A673 (cell line): ENCODE measurements around the gene RASGEF1C. TPM values are rescaled to one million over a fixed set of nuclear protein-coding genes. Genes with fewer than 3 reads are reported as not detected.

ENCODE experiments used
- BruUV-seq: library from RNA; stranded (reverse); fragments of 400-500 nt; replicated peaks from 2 replicates; lab custom pipeline; 2021; lab: Mats Ljungman, UMichigan
- CTCF ChIA-PET: fragments of 300-600 bp; sonication (Branson Sonifier 250); formaldehyde crosslinking; loops from one replicate; lab custom pipeline; 2022; ENCODE audit warnings: antibody characterized with exemption; lab: Charles Lee
- POLR2A ChIA-PET: fragments of 300-600 bp; sonication (Branson Sonifier 250); formaldehyde crosslinking; loops from one replicate; lab custom pipeline; 2022; ENCODE audit warnings: antibody characterized with exemption; ENCODE audit not compliant: low non-redundant PET; lab: Charles Lee
- DNase-seq: peaks from one replicate; pipeline ENCODE4 v3.0.0-alpha.2; 2015; ENCODE audit warnings: low spot score
- H3K27ac ChIP-seq: fragments of 200-600 bp; sonication (generic); 2 replicates; pipeline ENCODE4 v1.5.1; 2016; ENCODE audit warnings: mixed run types, low read depth, mild to moderate bottlenecking, mixed read lengths, antibody characterized with exemption, low read length; ENCODE audit not compliant: poor library complexity, severe bottlenecking
- H3K27me3 ChIP-seq: fragments of 200-600 bp; sonication (generic); replicated peaks from 2 replicates; pipeline ENCODE4 v1.6.1; 2017; ENCODE audit warnings: mixed run types, low read depth, mild to moderate bottlenecking, mixed read lengths, antibody characterized with exemption, low read length; ENCODE audit not compliant: insufficient read depth, poor library complexity
- H3K36me3 ChIP-seq: fragments of 200-600 bp; sonication (generic); 2 replicates; pipeline ENCODE4 v1.6.1; 2016; ENCODE audit warnings: mixed run types, mild to moderate bottlenecking, mixed read lengths, antibody characterized with exemption, low read length; ENCODE audit not compliant: insufficient read depth, poor library complexity, severe bottlenecking
- H3K4me1 ChIP-seq: fragments of 200-600 bp; sonication (generic); 2 replicates; pipeline ENCODE4 v1.6.1; 2017; ENCODE audit warnings: mixed run types, mild to moderate bottlenecking, mixed read lengths, antibody characterized with exemption, low read length; ENCODE audit not compliant: insufficient read depth, poor library complexity, severe bottlenecking
- H3K4me3 ChIP-seq: fragments of 200-600 bp; sonication (generic); 2 replicates; pipeline ENCODE4 v1.5.1; 2016; ENCODE audit warnings: low read depth, mixed run types, mild to moderate bottlenecking, mixed read lengths, low read length; ENCODE audit not compliant: poor library complexity, severe bottlenecking
- H3K9me3 ChIP-seq: fragments of 200-600 bp; sonication (generic); 2 replicates; pipeline ENCODE4 v1.6.1; 2016; ENCODE audit warnings: mixed run types, low read depth, mild to moderate bottlenecking, mixed read lengths, antibody characterized with exemption, low read length; ENCODE audit not compliant: poor library complexity, severe bottlenecking
- EZH2 ChIP-seq: fragments of 200-600 bp; sonication (generic); IDR thresholded peaks from 2 replicates; pipeline ENCODE4 v1.6.1; 2017; ENCODE audit warnings: borderline replicate concordance, low read depth, mild to moderate bottlenecking, mixed read lengths, antibody characterized with exemption, low read length; ENCODE audit not compliant: poor library complexity, severe bottlenecking
- intact Hi-C: fragments of 100-400 bp; cut with micrococcal nuclease; formaldehyde crosslinking; loops from one replicate; pipeline ENCODE4 v1.10.0; 2022; ENCODE audit not compliant: unreplicated experiment
- total RNA-seq: library from RNA; stranded (reverse); gene quantifications from 2 replicates; pipeline ENCODE4 v1.2.3, GENCODE V29; 2021
- TF ChIP-seq, protein P1 (sequence below): fragments of 300-800, 200-600 bp; sonication (generic); conservative IDR thresholded peaks from 2 replicates; pipeline ENCODE4 v1.5.1; 2017; ENCODE audit warnings: low read depth, mild to moderate bottlenecking, antibody characterized with exemption, low read length, moderate library complexity, mixed read lengths

RASGEF1C gene
- total RNA-seq, 1 experiment from 2014 or later, result not detected

DNA sequence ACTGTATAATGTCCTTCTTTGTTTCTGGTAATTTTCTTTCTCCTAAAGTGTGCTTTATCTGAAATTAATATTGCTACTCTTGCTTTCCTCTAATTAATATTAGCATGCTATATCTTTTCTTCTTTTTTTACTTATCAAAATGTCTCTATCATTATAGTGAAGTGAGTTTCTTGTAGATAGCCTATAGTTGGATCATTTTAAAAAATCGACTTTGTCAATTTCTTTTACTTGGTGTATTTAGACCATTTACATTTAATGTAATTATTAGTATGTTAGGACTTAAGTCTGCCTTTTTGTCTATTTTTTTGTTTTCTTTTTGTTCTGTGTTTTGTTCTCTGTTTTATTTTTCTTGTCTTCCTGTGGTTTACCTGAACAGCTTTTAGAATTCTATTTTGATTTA lies 102.0 kb downstream of the RASGEF1C start:
- Histone ChIP-seq H3K4me1 (no peaks in the 10 kb centered on the region), H3K27ac (no peak overlapping the region), H3K4me3 (no peak overlapping the region), H3K9me3 (peaks cover 13% of the 10 kb centered on the region), H3K36me3 (no peaks in the 10 kb centered on the region), H3K27me3 (no peaks in the 10 kb centered on the region)
- ChIA-PET POLR2A (no interaction called here), CTCF (no interaction called here)
- no TSS peak for BruUV-seq
- no peak for DNase-seq
- TF ChIP-seq, protein P1, sequence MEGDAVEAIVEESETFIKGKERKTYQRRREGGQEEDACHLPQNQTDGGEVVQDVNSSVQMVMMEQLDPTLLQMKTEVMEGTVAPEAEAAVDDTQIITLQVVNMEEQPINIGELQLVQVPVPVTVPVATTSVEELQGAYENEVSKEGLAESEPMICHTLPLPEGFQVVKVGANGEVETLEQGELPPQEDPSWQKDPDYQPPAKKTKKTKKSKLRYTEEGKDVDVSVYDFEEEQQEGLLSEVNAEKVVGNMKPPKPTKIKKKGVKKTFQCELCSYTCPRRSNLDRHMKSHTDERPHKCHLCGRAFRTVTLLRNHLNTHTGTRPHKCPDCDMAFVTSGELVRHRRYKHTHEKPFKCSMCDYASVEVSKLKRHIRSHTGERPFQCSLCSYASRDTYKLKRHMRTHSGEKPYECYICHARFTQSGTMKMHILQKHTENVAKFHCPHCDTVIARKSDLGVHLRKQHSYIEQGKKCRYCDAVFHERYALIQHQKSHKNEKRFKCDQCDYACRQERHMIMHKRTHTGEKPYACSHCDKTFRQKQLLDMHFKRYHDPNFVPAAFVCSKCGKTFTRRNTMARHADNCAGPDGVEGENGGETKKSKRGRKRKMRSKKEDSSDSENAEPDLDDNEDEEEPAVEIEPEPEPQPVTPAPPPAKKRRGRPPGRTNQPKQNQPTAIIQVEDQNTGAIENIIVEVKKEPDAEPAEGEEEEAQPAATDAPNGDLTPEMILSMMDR, result no peak
- no peak for TF ChIP-seq EZH2
- intact Hi-C loops, result no loop called here

DNA sequence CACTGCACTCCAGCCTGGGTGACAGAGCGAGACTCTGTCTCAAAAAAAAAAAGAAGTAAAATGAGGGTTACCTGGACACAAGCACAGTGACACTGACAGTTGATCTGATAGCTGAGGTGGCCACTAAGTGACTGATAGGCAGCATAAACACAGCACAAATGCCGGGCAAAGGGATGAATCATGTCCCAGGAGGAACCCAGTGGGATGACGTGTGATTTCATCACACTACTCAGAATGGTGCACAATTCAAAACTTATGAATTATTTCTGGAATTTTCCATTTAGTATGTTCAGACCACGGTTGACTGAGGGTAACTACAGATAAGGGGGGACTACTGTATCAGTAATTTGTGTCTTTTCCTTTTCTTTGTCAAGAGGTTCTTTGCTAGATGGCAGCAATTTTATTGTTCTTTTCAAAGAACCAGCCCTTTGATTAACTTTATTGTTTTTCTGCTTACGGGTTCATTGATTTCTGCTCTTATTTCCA lies 103.1 kb downstream of the RASGEF1C start:
- Histone ChIP-seq H3K27me3 (no peaks in the 10 kb centered on the region), H3K9me3 (peaks cover 13% of the 10 kb centered on the region), H3K4me1 (no peaks in the 10 kb centered on the region), H3K4me3 (no peak overlapping the region), H3K27ac (no peak overlapping the region), H3K36me3 (no peaks in the 10 kb centered on the region)
- POLR2A ChIA-PET, result no interaction called here
- BruUV-seq, result no TSS peak
- TF ChIP-seq, protein P1, result no peak
- TF ChIP-seq EZH2, result no peak
- intact Hi-C loops, result no loop called here
- no peak for DNase-seq
- CTCF ChIA-PET, result no interaction called here

DNA sequence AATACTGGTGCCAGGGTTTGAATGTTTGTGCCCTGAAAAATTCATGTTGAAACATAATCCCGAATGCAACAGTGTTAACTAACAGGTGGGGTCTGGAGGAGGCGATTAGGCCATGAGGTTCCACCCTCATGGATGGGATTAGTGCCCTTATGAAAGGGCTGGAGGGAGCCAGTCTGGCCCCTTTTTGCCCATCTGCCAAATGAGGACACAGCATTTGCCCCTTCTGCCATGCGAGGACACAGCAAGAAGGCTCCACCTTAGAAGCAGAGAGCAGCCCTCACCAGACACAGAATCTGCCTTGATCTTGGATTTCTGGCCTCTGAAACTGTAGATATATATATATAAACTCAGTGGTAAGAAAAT lies 104.9 kb downstream of the RASGEF1C start:
- Histone ChIP-seq H3K4me1 (no peaks in the 10 kb centered on the region), H3K27me3 (no peaks in the 10 kb centered on the region), H3K27ac (no peak overlapping the region), H3K36me3 (no peaks in the 10 kb centered on the region), H3K4me3 (no peak overlapping the region), H3K9me3 (peaks cover 13% of the 10 kb centered on the region)
- POLR2A ChIA-PET, result no interaction called here
- DNase-seq, result no peak
- TF ChIP-seq, protein P1, result no peak
- no peak for TF ChIP-seq EZH2
- BruUV-seq, result no TSS peak
- CTCF ChIA-PET, result no interaction called here
- intact Hi-C loops, result no loop called here
